Calu3 (cell line): ENCODE data around the gene PTPRN2. TPM values are rescaled to one million over a fixed set of nuclear protein-coding genes. Genes with fewer than 3 reads are reported as not detected.
"Not testable (repeated sequence)": the region's sequence is repeated elsewhere in the genome, so short reads cannot be mapped to it uniquely, and the experiment has no call there.

Source experiments
- Bru-seq: library from RNA; stranded (reverse); fragments of 400-500 nt; gene quantifications from one replicate; lab custom pipeline; 2021; lab: Mats Ljungman, UMichigan
- BruChase-seq, 2 experiments: library from RNA; stranded (reverse); fragments of 400-500 nt; gene quantifications; one replicate each; lab custom pipeline; 2021; lab: Mats Ljungman, UMichigan
- BruUV-seq: library from RNA; stranded (reverse); fragments of 400-500 nt; replicated peaks from 2 replicates; lab custom pipeline; 2021; lab: Mats Ljungman, UMichigan
- CTCF ChIA-PET: fragments of 300-600 bp; sonication (Branson Sonifier 250); formaldehyde crosslinking; loops from one replicate; lab custom pipeline; 2022; ENCODE audit warnings: antibody characterized with exemption; lab: Charles Lee
- DNase-seq: peaks from one replicate; pipeline ENCODE4 v3.0.0; 2022
- H3K27ac Mint-ChIP-seq: one replicate; pipeline ENCODE4 v1.8.0; 2022; ENCODE audit warnings: mixed read lengths; ENCODE audit not compliant: unreplicated experiment
- H3K27me3 Mint-ChIP-seq: one replicate; pipeline ENCODE4 v1.8.0; 2022; ENCODE audit warnings: mixed read lengths; ENCODE audit not compliant: unreplicated experiment
- H3K36me3 Mint-ChIP-seq: one replicate; pipeline ENCODE4 v1.8.0; 2022; ENCODE audit warnings: mild to moderate bottlenecking, moderate library complexity, mixed read lengths; ENCODE audit not compliant: insufficient read depth, unreplicated experiment
- H3K4me1 Mint-ChIP-seq: one replicate; pipeline ENCODE4 v1.8.0; 2022; ENCODE audit warnings: mild to moderate bottlenecking, low read depth, mixed read lengths; ENCODE audit not compliant: unreplicated experiment
- H3K4me3 Mint-ChIP-seq: one replicate; pipeline ENCODE4 v1.8.0; 2022; ENCODE audit warnings: mild to moderate bottlenecking, low read depth, moderate library complexity, mixed read lengths; ENCODE audit not compliant: unreplicated experiment
- H3K9me3 Mint-ChIP-seq: one replicate; pipeline ENCODE4 v1.8.0; 2022; ENCODE audit warnings: low read depth, mixed read lengths; ENCODE audit not compliant: unreplicated experiment
- intact Hi-C: fragments of 100-400 bp; cut with micrococcal nuclease; formaldehyde crosslinking; loops from one replicate; pipeline ENCODE4 v1.10.0; 2022; ENCODE audit not compliant: unreplicated experiment
- long read RNA-seq: library from polyadenylated mRNA; stranded (forward); transcript quantifications from one replicate; pipeline ENCODE4 v2.0.0, GENCODE V29; 2022
- total RNA-seq: library from RNA; stranded (reverse); gene quantifications from 2 replicates; pipeline ENCODE4 v1.2.3, GENCODE V29; 2022
- TF ChIP-seq, protein P1 (sequence below): fragments of 200-600 bp; IDR thresholded peaks from one replicate; pipeline ENCODE4 v1.8.0; 2022; ENCODE audit warnings: antibody characterized with exemption; ENCODE audit not compliant: unreplicated experiment

PTPRN2 gene
- 1.9 and 2.0 TPM in 2 replicates for total RNA-seq
- percentile 26 among the genes with signal in this experiment for Bru-seq, nascent RNA
- BruChase-seq, experiment 1, labeled RNA remaining after a 6-hour chase, result percentile 23 among the genes with signal in this experiment
- BruChase-seq, experiment 2, labeled RNA remaining after a 2-hour chase, result percentile 24 among the genes with signal in this experiment
- long read RNA-seq, partial matches to known transcripts, result 2 of 6 reads
- long read RNA-seq, other reads (novel, unspliced or antisense), result 4 of 6 reads

GRCh38 chr7:158587162-158588084 lies at the start of gene PTPRN2:
PTPRN2 (minus strand) TSS chr7:158587823.
- DNase-seq, result peak; percentile 76
- CTCF ChIA-PET, result no interaction called here
- H3K27ac Mint-ChIP-seq, result no peak within 1 kb of the TSS
- BruUV-seq, result no TSS peak
- peak within 1 kb of the TSS; percentile 53 for H3K4me3 Mint-ChIP-seq
- H3K9me3 Mint-ChIP-seq, result no peaks in the 10 kb centered on the region
- H3K36me3 Mint-ChIP-seq, result peaks cover 16% of the 10 kb centered on the region
- TF ChIP-seq, protein P1, sequence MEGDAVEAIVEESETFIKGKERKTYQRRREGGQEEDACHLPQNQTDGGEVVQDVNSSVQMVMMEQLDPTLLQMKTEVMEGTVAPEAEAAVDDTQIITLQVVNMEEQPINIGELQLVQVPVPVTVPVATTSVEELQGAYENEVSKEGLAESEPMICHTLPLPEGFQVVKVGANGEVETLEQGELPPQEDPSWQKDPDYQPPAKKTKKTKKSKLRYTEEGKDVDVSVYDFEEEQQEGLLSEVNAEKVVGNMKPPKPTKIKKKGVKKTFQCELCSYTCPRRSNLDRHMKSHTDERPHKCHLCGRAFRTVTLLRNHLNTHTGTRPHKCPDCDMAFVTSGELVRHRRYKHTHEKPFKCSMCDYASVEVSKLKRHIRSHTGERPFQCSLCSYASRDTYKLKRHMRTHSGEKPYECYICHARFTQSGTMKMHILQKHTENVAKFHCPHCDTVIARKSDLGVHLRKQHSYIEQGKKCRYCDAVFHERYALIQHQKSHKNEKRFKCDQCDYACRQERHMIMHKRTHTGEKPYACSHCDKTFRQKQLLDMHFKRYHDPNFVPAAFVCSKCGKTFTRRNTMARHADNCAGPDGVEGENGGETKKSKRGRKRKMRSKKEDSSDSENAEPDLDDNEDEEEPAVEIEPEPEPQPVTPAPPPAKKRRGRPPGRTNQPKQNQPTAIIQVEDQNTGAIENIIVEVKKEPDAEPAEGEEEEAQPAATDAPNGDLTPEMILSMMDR, result no peak
- intact Hi-C loops, result loop anchor here (10.0 kb wide), 1 partner anchor 153 kb away; no protein-coding TSS in a partner anchor
- peaks cover 48% of the 10 kb centered on the region for H3K27me3 Mint-ChIP-seq
- peaks cover 14% of the 10 kb centered on the region for H3K4me1 Mint-ChIP-seq

DNA sequence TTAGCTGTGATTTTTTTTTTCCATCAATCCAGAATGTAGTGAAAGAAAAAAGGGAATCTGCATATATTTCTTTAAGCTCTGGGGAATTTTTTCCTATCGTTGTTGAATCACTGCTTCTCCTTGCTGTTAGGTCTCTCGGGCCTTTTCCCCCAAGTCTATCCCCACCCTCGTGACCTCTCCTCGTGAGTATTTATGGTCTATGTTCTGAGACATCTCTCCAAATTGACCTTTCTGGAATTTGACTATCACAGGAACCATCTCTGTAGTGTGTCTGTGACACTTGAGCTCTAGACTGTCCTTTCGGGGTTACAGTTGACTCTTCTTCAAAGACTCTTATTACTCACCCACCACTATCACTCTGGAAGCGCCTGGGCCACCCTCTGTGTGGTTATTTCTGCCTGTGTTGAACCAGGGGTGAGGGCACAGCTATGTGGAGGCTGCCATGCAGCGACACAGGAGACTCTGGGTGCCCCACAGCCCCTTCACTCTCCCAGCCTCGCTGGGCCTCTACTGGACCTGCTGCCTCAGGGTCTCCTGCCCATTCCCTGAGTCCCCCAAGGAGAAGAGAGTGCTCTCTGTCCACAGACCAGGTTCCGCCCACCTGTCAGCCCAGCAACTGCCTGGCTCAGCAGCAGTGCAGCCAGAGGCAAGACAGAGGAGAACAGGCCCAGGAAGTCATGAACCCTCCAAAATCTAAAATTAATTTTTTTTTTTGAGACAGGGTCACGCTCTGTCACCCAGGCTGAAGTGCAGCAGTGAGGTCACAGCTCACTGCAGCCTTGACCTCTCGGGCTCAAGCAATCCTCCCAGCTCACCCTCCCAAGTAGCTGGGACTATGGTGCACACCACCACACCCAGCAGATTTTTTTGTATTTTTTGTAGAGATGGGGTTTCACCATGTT lies 45.7 kb upstream of the PTPRN2 start:
- Mint-ChIP-seq H3K4me3 (no peak overlapping the region), H3K4me1 (no peaks in the 10 kb centered on the region), H3K36me3 (peaks cover 31% of the 10 kb centered on the region), H3K27me3 (no peaks in the 10 kb centered on the region), H3K9me3 (no peaks in the 10 kb centered on the region), H3K27ac (no peak overlapping the region)
- CTCF ChIA-PET, result interaction anchor here (0.6 kb wide), 1 partner anchor 195 kb away, joined by 4 read pairs; no protein-coding TSS in a partner anchor
- intact Hi-C loops, result no loop called here
- TF ChIP-seq, protein P1, result no peak
- no TSS peak for BruUV-seq
- no peak for DNase-seq

DNA sequence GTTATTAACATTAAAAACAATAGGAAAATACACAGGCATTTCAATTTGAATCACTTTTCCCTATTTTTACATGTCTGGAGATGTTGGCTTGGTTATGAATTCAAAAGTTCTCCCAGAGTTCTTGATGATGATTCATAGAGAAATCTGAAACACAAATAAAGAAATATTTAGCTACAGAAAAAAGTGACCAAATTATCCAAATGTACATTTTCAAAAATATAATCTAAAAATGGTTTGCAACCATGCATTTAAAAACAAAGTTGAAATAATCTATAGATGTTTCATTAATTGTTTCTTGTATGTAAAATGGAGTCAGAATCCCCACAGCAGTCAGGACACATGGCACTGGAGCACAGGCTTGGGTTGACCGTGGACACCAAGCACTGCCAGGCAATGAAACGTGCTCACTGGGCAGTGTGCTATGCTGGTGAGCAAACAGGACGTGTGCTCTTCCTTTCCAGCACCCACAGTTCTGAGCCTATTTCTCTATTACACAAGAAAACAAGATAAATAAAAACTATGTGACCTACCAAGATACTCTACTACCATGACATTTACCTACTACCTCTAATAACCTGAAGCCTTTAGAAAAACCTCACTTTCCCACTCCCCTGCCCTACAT lies 44.1 kb upstream of the PTPRN2 start:
- no peaks in the 10 kb centered on the region for H3K27me3 Mint-ChIP-seq
- DNase-seq, result no peak
- no peaks in the 10 kb centered on the region for H3K4me1 Mint-ChIP-seq
- H3K9me3 Mint-ChIP-seq, result no peaks in the 10 kb centered on the region
- CTCF ChIA-PET, result no interaction called here
- TF ChIP-seq, protein P1, result no peak
- BruUV-seq, result no TSS peak
- intact Hi-C loops, result no loop called here
- peaks cover 20% of the 10 kb centered on the region for H3K36me3 Mint-ChIP-seq
- no peak overlapping the region for H3K27ac Mint-ChIP-seq
- no peak overlapping the region for H3K4me3 Mint-ChIP-seq

- H3K9me3 Mint-ChIP-seq, H3K4me3 Mint-ChIP-seq, H3K27me3 Mint-ChIP-seq, H3K36me3 Mint-ChIP-seq, DNase-seq, intact Hi-C loops, BruUV-seq, H3K4me1 Mint-ChIP-seq, H3K27ac Mint-ChIP-seq, CTCF ChIA-PET: not testable (repeated sequence)
These were observed 38.7 kb upstream of the PTPRN2 start for GRCh38 chr7:158626289-158626688.
